Endothelial cell of umbilical vein (primary cell): ENCODE measurements around the gene MSH6. TPM values are rescaled to one million over a fixed set of nuclear protein-coding genes. Genes with fewer than 3 reads are reported as not detected.

Source experiments
- BruUV-seq: library from RNA; stranded (reverse); fragments of 400-500 nt; replicated peaks from 2 replicates; lab custom pipeline; 2021; lab: Mats Ljungman, UMichigan
- CTCF ChIA-PET: fragments of 300-600, 350-600 bp; sonication (Branson Sonifier 250); formaldehyde crosslinking; loops from one replicate; lab custom pipeline; 2021; ENCODE audit warnings: antibody characterized with exemption, inconsistent platforms; lab: Charles Lee
- POLR2A ChIA-PET: fragments of 300-600, 350-600 bp; sonication (Branson Sonifier 250); formaldehyde crosslinking; loops from one replicate; lab custom pipeline; 2021; ENCODE audit warnings: antibody characterized with exemption, inconsistent platforms; lab: Charles Lee
- DNase-seq: peaks from one replicate; pipeline ENCODE4 v3.0.0-alpha.2; 2011; ENCODE audit warnings: low read depth, low spot score
- FAIRE-seq: peaks from 2 replicates; lab custom pipeline; 2011; peaks lifted over from hg19 to GRCh38; lab: Jason Lieb, UNC
- H2AFZ ChIP-seq: 2 replicates; pipeline ENCODE4 v1.6.0; 2012; ENCODE audit warnings: low read depth, low read length, control low read depth, inconsistent platforms
- H3K27ac ChIP-seq: 2 replicates; pipeline ENCODE4 v1.5.1; 2011; ENCODE audit warnings: low read depth, mild to moderate bottlenecking, control low read depth, low read length, moderate library complexity; ENCODE audit not compliant: insufficient read depth
- H3K27me3 ChIP-seq, 2 experiments: 2 replicates each; pipeline versions ENCODE4 v1.6.0 to v1.6.1; 2011; ENCODE audit warnings: low read length in 2 of 2, mixed read lengths in 1 of 2; ENCODE audit not compliant: control insufficient read depth in 2 of 2, insufficient read depth in 2 of 2
- H3K36me3 ChIP-seq, 2 experiments: 2 replicates in 1 of 2; 3 replicates in 1 of 2; pipeline ENCODE4 v1.5.1; 2011; ENCODE audit warnings: low read length in 2 of 2, mild to moderate bottlenecking in 1 of 2, moderate library complexity in 1 of 2; ENCODE audit not compliant: control insufficient read depth in 2 of 2, insufficient read depth in 2 of 2; ENCODE audit errors: extremely low read depth in 1 of 2
- H3K4me1 ChIP-seq: 3 replicates; pipeline ENCODE4 v1.5.1; 2011; ENCODE audit warnings: mild to moderate bottlenecking, low read length; ENCODE audit not compliant: control insufficient read depth, insufficient read depth; ENCODE audit errors: extremely low read depth
- H3K4me2 ChIP-seq: 2 replicates; pipeline ENCODE4 v1.6.1; 2011; ENCODE audit warnings: low read length, control low read depth, mixed read lengths; ENCODE audit not compliant: insufficient read depth
- H3K4me3 ChIP-seq, 3 experiments: fragments of 200-600 bp in 1 of 3; sonication (generic), shearing (Covaris generic) in 1 of 3; replicated peaks in 1 of 3; 2 replicates each; pipeline ENCODE4 v1.5.1; 2011 to 2016; ENCODE audit warnings: control low read depth in 3 of 3, low read length in 3 of 3, mild to moderate bottlenecking in 2 of 3, inconsistent platforms in 1 of 3, low read depth in 1 of 3, moderate library complexity in 1 of 3; ENCODE audit not compliant: insufficient read depth in 1 of 3
- H3K79me2 ChIP-seq: 2 replicates; pipeline ENCODE4 v1.6.0; 2012; ENCODE audit warnings: low read length, inconsistent platforms; ENCODE audit not compliant: control insufficient read depth, insufficient read depth
- H3K9ac ChIP-seq: replicated peaks from 2 replicates; pipeline ENCODE3; 2011; ENCODE audit warnings: low read length, control low read depth; ENCODE audit not compliant: insufficient read depth; ENCODE audit errors: extremely low read depth
- H3K9me1 ChIP-seq: replicated peaks from 3 replicates; pipeline ENCODE4 v1.6.0; 2011; ENCODE audit warnings: mild to moderate bottlenecking, low read length; ENCODE audit not compliant: control insufficient read depth, insufficient read depth; ENCODE audit errors: extremely low read depth
- H3K9me3 ChIP-seq: replicated peaks from 2 replicates; pipeline ENCODE4 v1.5.1; 2012; ENCODE audit warnings: low read length, inconsistent platforms; ENCODE audit not compliant: control insufficient read depth, insufficient read depth
- H4K20me1 ChIP-seq: replicated peaks from 2 replicates; pipeline ENCODE3; 2011; ENCODE audit warnings: mild to moderate bottlenecking, low read length; ENCODE audit not compliant: control insufficient read depth, insufficient read depth; ENCODE audit errors: extremely low read depth
- CTCF ChIP-seq, 2 donors: IDR thresholded peaks; 1 replicate in 1 of 2; 2 replicates in 1 of 2; pipeline ENCODE4 v1.5.1; 2011; ENCODE audit warnings: low read length in 2 of 2, mild to moderate bottlenecking in 2 of 2, moderate library complexity in 2 of 2, control low read depth in 1 of 2, inconsistent platforms in 1 of 2, low read depth in 1 of 2; ENCODE audit not compliant: insufficient read depth in 1 of 2; ENCODE audit errors: extremely low read depth in 1 of 2
- EZH2 ChIP-seq: IDR thresholded peaks from 2 replicates; pipeline ENCODE4 v1.6.1; 2012; ENCODE audit warnings: borderline replicate concordance, low read depth, mild to moderate bottlenecking, moderate library complexity, low read length, inconsistent platforms; ENCODE audit not compliant: severe bottlenecking
- FOS ChIP-seq: IDR thresholded peaks from 2 replicates; pipeline ENCODE4 v1.6.1; 2011; ENCODE audit warnings: mild to moderate bottlenecking, low read length, moderate library complexity, borderline replicate concordance; ENCODE audit not compliant: insufficient read depth
- GATA2 ChIP-seq: IDR thresholded peaks from 2 replicates; pipeline ENCODE4 v1.7.0; 2011; ENCODE audit warnings: low read depth, mild to moderate bottlenecking, moderate library complexity, mixed read lengths, low read length; ENCODE audit not compliant: insufficient read length, insufficient read depth
- JUN ChIP-seq: IDR thresholded peaks from 2 replicates; pipeline ENCODE4 v1.6.1; 2011; ENCODE audit warnings: borderline replicate concordance, low read depth; ENCODE audit not compliant: insufficient read length, insufficient read depth
- MAX ChIP-seq: IDR thresholded peaks from 2 replicates; pipeline ENCODE4 v1.6.1; 2011; ENCODE audit not compliant: insufficient read depth, insufficient read length
- MYC ChIP-seq: IDR thresholded peaks from one replicate; pipeline ENCODE4 v1.6.1; 2011; ENCODE audit warnings: mild to moderate bottlenecking, low read depth, low read length
- POLR2A ChIP-seq: IDR thresholded peaks from 2 replicates; pipeline ENCODE4 v1.6.1; 2012; ENCODE audit warnings: low read depth, mild to moderate bottlenecking, control low read depth, low read length
- POLR2AphosphoS5 ChIP-seq: IDR thresholded peaks from 2 replicates; pipeline ENCODE4 v1.6.1; 2012; ENCODE audit warnings: low read depth, mild to moderate bottlenecking, control low read depth, low read length, moderate library complexity; ENCODE audit not compliant: insufficient read depth
- dilution Hi-C: fragments of 300-500 bp; cut with MboI; formaldehyde crosslinking; loops from one replicate; pipeline ENCODE4 v1.15.0; 2019; ENCODE audit warnings: low sequenced_read_pairs; ENCODE audit not compliant: extremely low pct_ligation_motif_present
- intact Hi-C: fragments of 100-400 bp; cut with micrococcal nuclease; formaldehyde crosslinking; loops from one replicate; pipeline ENCODE4 v1.10.0; 2022
- polyA plus RNA-seq, 4 experiments: library from polyadenylated mRNA; depleted of rRNA in 3 of 4; stranded (reverse) in 3 of 4; unstranded in 1 of 4; fragments of >200 nt; gene quantifications; 2 replicates each; pipeline versions ENCODE4 v1.2.1 to v1.2.3, GENCODE V29; 2011 to 2012; ENCODE audit warnings: missing spikeins in 1 of 4
- total RNA-seq: library from RNA; stranded (reverse); gene quantifications from 2 replicates; pipeline ENCODE4 v1.2.3, GENCODE V29; 2021

The MSH6 gene
- total and polyA plus RNA-seq, 2 donors (not counting 3 experiments of a cell fraction or from before 2014, with no cell fraction given) = 11.9 to 74.0 TPM

- H3K4me2 ChIP-seq = no peak overlapping the region
- POLR2A ChIA-PET = interaction anchor here (0.7 kb wide), 1 partner anchor 165 kb away, joined by 3 read pairs; no protein-coding TSS in a partner anchor
- FAIRE-seq = no peak
Measured at GRCh38 chr2:47767497-47767844, 15.5 kb upstream of the MSH6 start.

More at GRCh38 chr2:47767497-47767844, 15.5 kb upstream of the MSH6 start:
- no peaks in the 10 kb centered on the region for H3K4me1 ChIP-seq
- DNase-seq = no peak
- CTCF ChIA-PET = interaction anchor here (0.6 to 6.9 kb wide), 60 partner anchors 10 to 445 kb away, joined by 3 to 331 read pairs (median 5); partner anchors contain the start of genes MSH2 and MSH6
- no peaks in the 10 kb centered on the region for H3K36me3 ChIP-seq
- H3K9me1 ChIP-seq = no peaks in the 10 kb centered on the region
- dilution Hi-C loops (no loop called here), intact Hi-C loops (loop anchor here (5.0 kb wide), 2 partner anchors 245 to 380 kb away; no protein-coding TSS in a partner anchor)
- no peak overlapping the region for H2AFZ ChIP-seq
- H3K79me2 ChIP-seq = no peaks in the 10 kb centered on the region
- no peak for TF ChIP-seq POLR2A
- no peak for TF ChIP-seq POLR2AphosphoS5
- TF ChIP-seq GATA2 = no peak
- no peak for TF ChIP-seq FOS
- no peak for TF ChIP-seq CTCF (IDR thresholded peaks at IDR 0.05; ENCODE audit: extremely low read depth in 1 of 2, insufficient read depth in 1 of 2, low read depth in 1 of 2, low read length in 2 of 2)
- TF ChIP-seq MYC = no peak
- no peak for TF ChIP-seq JUN
- TF ChIP-seq EZH2 = no peak
- no peak for TF ChIP-seq MAX
- no peaks in the 10 kb centered on the region for H3K27me3 ChIP-seq
- no peaks in the 10 kb centered on the region for H3K9me3 ChIP-seq
- H3K9ac ChIP-seq = no peak overlapping the region
- H4K20me1 ChIP-seq = no peaks in the 10 kb centered on the region
- no peak overlapping the region for H3K4me3 ChIP-seq
- no peak overlapping the region for H3K27ac ChIP-seq
- BruUV-seq = no TSS peak
